GM20000 (cell line): ENCODE results near the gene DMD.

Source experiments
- DNase-seq: peaks from one replicate; pipeline ENCODE4 v3.0.0; 2012; ENCODE audit warnings: low spot score
- CTCF ChIP-seq: IDR thresholded peaks from 2 replicates; pipeline ENCODE4 v1.5.1; 2012; ENCODE audit warnings: mild to moderate bottlenecking, control low read depth; ENCODE audit errors: extremely low read depth, missing control alignments

The DMD gene

GRCh38 chrX:31555506-31555905 lies 1655.8 kb downstream of the DMD start:
- TF ChIP-seq CTCF = no peak
- no peak for DNase-seq

GRCh38 chrX:31551913-31552312 lies 1659.4 kb downstream of the DMD start:
- no peak for TF ChIP-seq CTCF
- DNase-seq = no peak

GRCh38 chrX:31550158-31550557 lies 1661.2 kb downstream of the DMD start:
- no peak for DNase-seq
- no peak for TF ChIP-seq CTCF

GRCh38 chrX:31547816-31548215 lies 1663.5 kb downstream of the DMD start:
- DNase-seq = no peak

GRCh38 chrX:31547416-31547815 lies 1663.9 kb downstream of the DMD start:
- no peak for DNase-seq
- no peak for TF ChIP-seq CTCF

More at GRCh38 chrX:31547816-31548215, 1663.5 kb downstream of the DMD start:
- TF ChIP-seq CTCF = no peak

GRCh38 chrX:31546126-31546525 lies 1665.2 kb downstream of the DMD start:
- no peak for TF ChIP-seq CTCF
- DNase-seq = no peak

- no peak for TF ChIP-seq CTCF
- DNase-seq = no peak
These were observed 1665.6 kb downstream of the DMD start for GRCh38 chrX:31545726-31546125.
